Measurements from ENCODE around the gene KIAA0753.

DNA sequence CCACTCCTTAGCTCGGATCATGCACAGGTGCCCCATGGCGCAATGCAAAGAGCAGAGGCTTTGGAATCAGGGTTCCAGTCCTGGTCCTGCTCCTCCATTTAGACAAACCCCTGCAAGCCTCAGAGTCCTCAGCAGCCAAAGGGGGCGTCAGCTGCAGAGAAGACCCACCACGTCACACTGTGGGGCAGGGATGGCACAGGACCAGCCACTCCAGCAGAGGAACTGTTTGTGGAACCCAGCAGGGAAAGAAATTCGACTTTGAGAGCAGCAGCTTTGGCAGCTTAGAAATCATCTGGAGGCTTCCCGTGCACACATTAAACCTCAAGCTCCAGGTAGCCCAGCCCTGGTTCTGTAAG, 36.3 kb upstream of the KIAA0753 start:
- TF ChIP-seq, protein P1, sequence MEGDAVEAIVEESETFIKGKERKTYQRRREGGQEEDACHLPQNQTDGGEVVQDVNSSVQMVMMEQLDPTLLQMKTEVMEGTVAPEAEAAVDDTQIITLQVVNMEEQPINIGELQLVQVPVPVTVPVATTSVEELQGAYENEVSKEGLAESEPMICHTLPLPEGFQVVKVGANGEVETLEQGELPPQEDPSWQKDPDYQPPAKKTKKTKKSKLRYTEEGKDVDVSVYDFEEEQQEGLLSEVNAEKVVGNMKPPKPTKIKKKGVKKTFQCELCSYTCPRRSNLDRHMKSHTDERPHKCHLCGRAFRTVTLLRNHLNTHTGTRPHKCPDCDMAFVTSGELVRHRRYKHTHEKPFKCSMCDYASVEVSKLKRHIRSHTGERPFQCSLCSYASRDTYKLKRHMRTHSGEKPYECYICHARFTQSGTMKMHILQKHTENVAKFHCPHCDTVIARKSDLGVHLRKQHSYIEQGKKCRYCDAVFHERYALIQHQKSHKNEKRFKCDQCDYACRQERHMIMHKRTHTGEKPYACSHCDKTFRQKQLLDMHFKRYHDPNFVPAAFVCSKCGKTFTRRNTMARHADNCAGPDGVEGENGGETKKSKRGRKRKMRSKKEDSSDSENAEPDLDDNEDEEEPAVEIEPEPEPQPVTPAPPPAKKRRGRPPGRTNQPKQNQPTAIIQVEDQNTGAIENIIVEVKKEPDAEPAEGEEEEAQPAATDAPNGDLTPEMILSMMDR (conservative IDR thresholded peaks at IDR 0.05; ENCODE audit: low read depth, low read length) = no peak
- TF ChIP-seq POLR2A (IDR thresholded peaks at IDR 0.05; ENCODE audit: low read depth, low read length) = no peak
- TF ChIP-seq NFE2L2 (IDR thresholded peaks at IDR 0.05; ENCODE audit: low read depth, low read length) = no peak
- no peak for TF ChIP-seq MAZ (IDR thresholded peaks at IDR 0.05; ENCODE audit: borderline replicate concordance, low read depth, low read length)
- TF ChIP-seq, protein P2, sequence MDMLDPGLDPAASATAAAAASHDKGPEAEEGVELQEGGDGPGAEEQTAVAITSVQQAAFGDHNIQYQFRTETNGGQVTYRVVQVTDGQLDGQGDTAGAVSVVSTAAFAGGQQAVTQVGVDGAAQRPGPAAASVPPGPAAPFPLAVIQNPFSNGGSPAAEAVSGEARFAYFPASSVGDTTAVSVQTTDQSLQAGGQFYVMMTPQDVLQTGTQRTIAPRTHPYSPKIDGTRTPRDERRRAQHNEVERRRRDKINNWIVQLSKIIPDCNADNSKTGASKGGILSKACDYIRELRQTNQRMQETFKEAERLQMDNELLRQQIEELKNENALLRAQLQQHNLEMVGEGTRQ (IDR thresholded peaks at IDR 0.05; ENCODE audit: low read depth, low read length) = no peak
- TF ChIP-seq RCOR1 (IDR thresholded peaks at IDR 0.05; ENCODE audit: insufficient replicate concordance, low read length) = no peak
- TF ChIP-seq CEBPB (IDR thresholded peaks at IDR 0.05; ENCODE audit: low read depth, low read length) = no peak
